GM12878 (cell line): ENCODE measurements around the gene SLCO2B1. TPM values are rescaled to one million over a fixed set of nuclear protein-coding genes. Genes with fewer than 3 reads are reported as not detected.

Experiments used
- ATAC-seq: fragments of 200-7000 bp; cut with Tn5 transposase; 3 replicates; pipeline ENCODE4 v1.9.1; 2020; ENCODE audit warnings: mild to moderate bottlenecking, moderate library complexity
- BruUV-seq: library from RNA; stranded (reverse); fragments of 400-500 nt; replicated peaks from 2 replicates; lab custom pipeline; 2021; lab: Mats Ljungman, UMichigan
- CTCF ChIA-PET: fragments of 300-600 bp; sonication (Branson Sonifier 250); formaldehyde crosslinking; extraction: SDS; loops from one replicate; lab custom pipeline; 2021; ENCODE audit warnings: inconsistent platforms; lab: Yijun Ruan, JAX
- POLR2A ChIA-PET: fragments of 350-600 bp; formaldehyde crosslinking; extraction: SDS; loops from one replicate; lab custom pipeline; 2021; ENCODE audit warnings: inconsistent platforms; lab: Charles Lee
- RAD21 ChIA-PET: fragments of 300-600 bp; sonication (Branson Sonifier 250); formaldehyde crosslinking; loops from one replicate; lab custom pipeline; 2023; ENCODE audit warnings: antibody characterized with exemption; ENCODE audit not compliant: unreplicated experiment; lab: Charles Lee
- SMC1A ChIA-PET: fragments of 300-600 bp; sonication (Branson Sonifier 250); formaldehyde crosslinking; loops from one replicate; lab custom pipeline; 2023; ENCODE audit not compliant: unreplicated experiment, uncharacterized antibody; lab: Charles Lee
- DNase-seq: peaks from one replicate; pipeline ENCODE4 v3.0.0-alpha.2; 2011; ENCODE audit warnings: low read depth, low spot score
- FAIRE-seq: peaks from 3 replicates; lab custom pipeline; 2011; peaks lifted over from hg19 to GRCh38; lab: Jason Lieb, UNC
- H2AFZ ChIP-seq: 2 replicates; pipeline ENCODE4 v1.6.0; 2011; ENCODE audit warnings: low read depth, low read length, control low read depth; ENCODE audit not compliant: control insufficient read depth
- H3K27ac ChIP-seq: 2 replicates; pipeline ENCODE4 v1.5.1; 2011; ENCODE audit warnings: control low read depth; ENCODE audit not compliant: control insufficient read depth, insufficient read depth
- H3K27me3 ChIP-seq, 2 experiments: replicated peaks in 1 of 2; 2 replicates each; pipeline versions ENCODE4 v1.6.0 to v1.6.1; 2011; ENCODE audit warnings: low read length in 1 of 2; ENCODE audit not compliant: control insufficient read depth in 2 of 2, insufficient read depth in 2 of 2
- H3K36me3 ChIP-seq, 2 experiments: 2 replicates each; pipeline ENCODE4 v1.5.1; 2011; ENCODE audit warnings: low read length in 1 of 2; ENCODE audit not compliant: control insufficient read depth in 2 of 2, insufficient read depth in 2 of 2
- H3K4me1 ChIP-seq: 2 replicates; pipeline ENCODE4 v1.6.1; 2011; ENCODE audit warnings: mild to moderate bottlenecking, low read length, moderate library complexity, mixed read lengths; ENCODE audit not compliant: control insufficient read depth, insufficient read depth
- H3K4me2 ChIP-seq: 2 replicates; pipeline ENCODE4 v1.6.0; 2011; ENCODE audit warnings: control low read depth; ENCODE audit not compliant: control insufficient read depth, insufficient read depth
- H3K4me3 ChIP-seq: fragments of 200-600 bp; sonication (generic); 2 replicates; pipeline ENCODE4 v1.5.1; 2016
- H3K79me2 ChIP-seq: 2 replicates; pipeline ENCODE4 v1.6.0; 2011; ENCODE audit warnings: low read length; ENCODE audit not compliant: control insufficient read depth, insufficient read depth
- H3K9ac ChIP-seq: 2 replicates; pipeline ENCODE4 v1.8.0; 2011; ENCODE audit warnings: low read length, control low read depth, mixed read lengths; ENCODE audit not compliant: control insufficient read depth, insufficient read depth
- H3K9me3 ChIP-seq: replicated peaks from 3 replicates; pipeline ENCODE4 v1.5.1; 2011; ENCODE audit warnings: mild to moderate bottlenecking, low read length; ENCODE audit not compliant: control insufficient read depth, insufficient read depth
- H4K20me1 ChIP-seq: 2 replicates; pipeline ENCODE4 v1.6.0; 2011; ENCODE audit not compliant: control insufficient read depth, insufficient read depth
- EGR1 ChIP-seq, 2 experiments: IDR thresholded peaks; 1 replicate in 1 of 2; 2 replicates in 1 of 2; pipeline ENCODE4 v1.6.1; 2011 to 2012; ENCODE audit warnings: low read depth in 2 of 2, low read length in 2 of 2, borderline replicate concordance in 1 of 2, mild to moderate bottlenecking in 1 of 2, moderate library complexity in 1 of 2
- FOXK2 ChIP-seq: fragments of 450-650 bp; IDR thresholded peaks from 2 replicates; pipeline ENCODE4 v1.6.1; 2017; ENCODE audit warnings: mild to moderate bottlenecking, moderate library complexity
- MAX ChIP-seq: IDR thresholded peaks from 2 replicates; pipeline ENCODE4 v1.6.1; 2012; ENCODE audit warnings: low read depth, low read length, improper control_type of control experiment
- MTA2 ChIP-seq: fragments of 450-650 bp; IDR thresholded peaks from 2 replicates; pipeline ENCODE4 v1.6.1; 2016; ENCODE audit warnings: low read depth, mild to moderate bottlenecking, moderate library complexity
- NFIC ChIP-seq: IDR thresholded peaks from 2 replicates; pipeline ENCODE4 v1.6.1; 2012; ENCODE audit warnings: low read depth, mild to moderate bottlenecking, inconsistent platforms, low read length, moderate library complexity
- POLR2AphosphoS5 ChIP-seq: IDR thresholded peaks from 2 replicates; pipeline ENCODE4 v1.6.1; 2011; ENCODE audit warnings: mild to moderate bottlenecking, low read length, inconsistent platforms
- RAD51 ChIP-seq: fragments of 450-650 bp; IDR thresholded peaks from 2 replicates; pipeline ENCODE4 v1.6.1; 2016; ENCODE audit warnings: moderate library complexity, mild to moderate bottlenecking, inconsistent platforms
- RFX5 ChIP-seq: IDR thresholded peaks from 2 replicates; pipeline ENCODE4 v1.6.1; 2011; ENCODE audit warnings: low read depth, low read length, improper control_type of control experiment
- SRF ChIP-seq, 2 experiments: IDR thresholded peaks; 2 replicates each; pipeline ENCODE4 v1.6.1; 2011; ENCODE audit warnings: low read depth in 2 of 2, low read length in 2 of 2, mild to moderate bottlenecking in 1 of 2, moderate library complexity in 1 of 2
- TAF1 ChIP-seq: IDR thresholded peaks from 2 replicates; pipeline ENCODE4 v1.6.1; 2011; ENCODE audit warnings: mild to moderate bottlenecking, low read depth, low read length, borderline replicate concordance
- TCF12 ChIP-seq: IDR thresholded peaks from 2 replicates; pipeline ENCODE4 v1.6.1; 2011; ENCODE audit warnings: low read depth, mild to moderate bottlenecking, low read length
- ZNF274 ChIP-seq: IDR thresholded peaks from one replicate; pipeline ENCODE4 v1.8.0; 2011; ENCODE audit not compliant: insufficient read length, insufficient read depth
- WGBS: methylation state at CpG from one replicate; pipeline ENCODE4 v1.1.6; 2016; ENCODE audit warnings: low lambda C conversion rate; ENCODE audit not compliant: insufficient replicate concordance, insufficient coverage; ENCODE audit errors: missing lambda C conversion rate; 5-methylcytosine and 5-hydroxymethylcytosine counted together
- in situ Hi-C: fragments of 300-500 bp; cut with MboI; formaldehyde crosslinking; loops from 9 replicates; pipeline ENCODE4 v1.14.3; 2018; ENCODE audit warnings: mixed read lengths
- intact Hi-C: fragments of 100-400 bp; cut with micrococcal nuclease; formaldehyde crosslinking; loops from one replicate; pipeline ENCODE4 v1.14.2; 2022; ENCODE audit not compliant: unreplicated experiment
- polyA plus RNA-seq, 11 experiments: library from polyadenylated mRNA; depleted of rRNA in 4 of 11; unstranded in 6 of 11; stranded (reverse) in 5 of 11; fragments of >200 nt; fragmentation: Nextera tagmentation in 4 of 11; fragmentation: Illumina TruSeq in 1 of 11; extraction: Ambion mirVana in 4 of 11; extraction: Trizol in 1 of 11; gene quantifications; 1 replicate in 1 of 11; 2 replicates in 10 of 11; pipeline versions ENCODE4 v1.2.1 to v1.2.3, GENCODE V29; 2011 to 2016; ENCODE audit warnings: inconsistent platforms in 2 of 11, missing spikeins in 2 of 11, low read depth in 1 of 11
- total RNA-seq, 4 experiments: library from RNA; depleted of rRNA in 3 of 4; stranded (reverse); fragments of >200 nt in 3 of 4; fragmentation: Illumina TruSeq in 1 of 4; extraction: Trizol in 1 of 4; gene quantifications; 2 replicates each; pipeline versions ENCODE4 v1.2.1 to v1.2.3, GENCODE V29; 2013 to 2021
- TF ChIP-seq, protein P1 (sequence below): fragments of 450-650 bp; IDR thresholded peaks from 2 replicates; pipeline ENCODE4 v1.6.1; 2018; ENCODE audit warnings: mild to moderate bottlenecking, low read depth, moderate library complexity; ENCODE audit not compliant: partially characterized antibody

SLCO2B1 gene
- total and polyA plus RNA-seq, 10 of the 15 experiments (the other 5 are each of a cell fraction or from before 2014, with no cell fraction given), result 0.05 to 3.5 (median 0.93) TPM; not detected in 2

GRCh38 chr11:75170516-75171201 lies 19.8 kb downstream of the SLCO2B1 start:
- Histone ChIP-seq H3K4me3 (no peak overlapping the region), H3K9ac (no peak overlapping the region), H3K79me2 (no peaks in the 10 kb centered on the region), H3K4me1 (no peaks in the 10 kb centered on the region), H3K4me2 (no peak overlapping the region), H3K27ac (no peak overlapping the region), H4K20me1 (no peaks in the 10 kb centered on the region), H3K36me3 (no peaks in the 10 kb centered on the region), H3K9me3 (no peaks in the 10 kb centered on the region), H2AFZ (no peak overlapping the region), H3K27me3 (no peaks in the 10 kb centered on the region)
- in situ Hi-C loops, result no loop called here
- ChIA-PET CTCF (interaction anchor here (0.8 to 1.7 kb wide), 2 partner anchors 31 to 34 kb away, joined by 3 to 4 read pairs; no protein-coding TSS in a partner anchor), POLR2A (no interaction called here), SMC1A (no interaction called here), RAD21 (no interaction called here)
- BruUV-seq, result no TSS peak
- no peak for TF ChIP-seq RFX5
- TF ChIP-seq ZNF274, result no peak
- TF ChIP-seq TAF1, result no peak
- no peak for TF ChIP-seq TCF12
- no peak for TF ChIP-seq MAX
- no peak for TF ChIP-seq MTA2
- no peak for TF ChIP-seq NFIC
- intact Hi-C loops, result no loop called here
- WGBS, result 23% methylated on average over 18 of the region's 18 CpGs
- ATAC-seq (no peak), FAIRE-seq (no peak), DNase-seq (no peak)

DNA sequence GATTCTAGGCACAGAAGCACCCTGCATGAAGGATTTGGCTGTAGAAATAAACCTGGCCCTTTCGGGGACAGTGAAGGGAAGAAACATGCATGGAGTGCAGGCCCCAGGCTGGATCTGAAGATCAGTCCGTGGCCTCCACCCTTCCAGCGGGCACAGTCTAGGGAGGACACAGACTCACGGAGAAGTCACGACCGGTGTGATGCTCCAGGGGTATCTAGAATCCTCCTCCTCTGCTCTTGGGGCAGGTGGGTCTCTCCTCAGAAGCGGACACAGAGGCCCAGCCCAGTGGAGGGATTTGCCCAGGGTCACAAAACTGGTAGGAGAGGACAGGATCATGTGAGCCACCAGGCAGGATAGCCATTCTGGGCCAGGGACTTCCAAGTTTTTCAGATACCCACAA lies 22.4 kb downstream of the SLCO2B1 start:
- RAD21 ChIA-PET, result no interaction called here
- no peak for DNase-seq
- no peak overlapping the region for H3K4me2 ChIP-seq
- H3K4me1 ChIP-seq, result no peaks in the 10 kb centered on the region
- CTCF ChIA-PET, result interaction anchor here (1.6 kb wide), 1 partner anchor 33 kb away, joined by 4 read pairs; no protein-coding TSS in a partner anchor
- no TSS peak for BruUV-seq
- H3K9me3 ChIP-seq, result no peaks in the 10 kb centered on the region
- no peak overlapping the region for H2AFZ ChIP-seq
- FAIRE-seq, result no peak
- no peaks in the 10 kb centered on the region for H4K20me1 ChIP-seq
- H3K4me3 ChIP-seq, result no peak overlapping the region
- in situ Hi-C loops, result no loop called here
- SMC1A ChIA-PET, result no interaction called here
- no peaks in the 10 kb centered on the region for H3K79me2 ChIP-seq
- no peak for ATAC-seq
- 41% methylated on average over 7 of the region's 7 CpGs for WGBS
- no peaks in the 10 kb centered on the region for H3K27me3 ChIP-seq
- no peak overlapping the region for H3K27ac ChIP-seq
- intact Hi-C loops, result no loop called here
- POLR2A ChIA-PET, result no interaction called here
- no peak overlapping the region for H3K9ac ChIP-seq
- no peaks in the 10 kb centered on the region for H3K36me3 ChIP-seq
- TF ChIP-seq, protein P1, sequence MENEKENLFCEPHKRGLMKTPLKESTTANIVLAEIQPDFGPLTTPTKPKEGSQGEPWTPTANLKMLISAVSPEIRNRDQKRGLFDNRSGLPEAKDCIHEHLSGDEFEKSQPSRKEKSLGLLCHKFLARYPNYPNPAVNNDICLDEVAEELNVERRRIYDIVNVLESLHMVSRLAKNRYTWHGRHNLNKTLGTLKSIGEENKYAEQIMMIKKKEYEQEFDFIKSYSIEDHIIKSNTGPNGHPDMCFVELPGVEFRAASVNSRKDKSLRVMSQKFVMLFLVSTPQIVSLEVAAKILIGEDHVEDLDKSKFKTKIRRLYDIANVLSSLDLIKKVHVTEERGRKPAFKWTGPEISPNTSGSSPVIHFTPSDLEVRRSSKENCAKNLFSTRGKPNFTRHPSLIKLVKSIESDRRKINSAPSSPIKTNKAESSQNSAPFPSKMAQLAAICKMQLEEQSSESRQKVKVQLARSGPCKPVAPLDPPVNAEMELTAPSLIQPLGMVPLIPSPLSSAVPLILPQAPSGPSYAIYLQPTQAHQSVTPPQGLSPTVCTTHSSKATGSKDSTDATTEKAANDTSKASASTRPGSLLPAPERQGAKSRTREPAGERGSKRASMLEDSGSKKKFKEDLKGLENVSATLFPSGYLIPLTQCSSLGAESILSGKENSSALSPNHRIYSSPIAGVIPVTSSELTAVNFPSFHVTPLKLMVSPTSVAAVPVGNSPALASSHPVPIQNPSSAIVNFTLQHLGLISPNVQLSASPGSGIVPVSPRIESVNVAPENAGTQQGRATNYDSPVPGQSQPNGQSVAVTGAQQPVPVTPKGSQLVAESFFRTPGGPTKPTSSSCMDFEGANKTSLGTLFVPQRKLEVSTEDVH, result no peak
- TF ChIP-seq RAD51, result no peak
- TF ChIP-seq POLR2AphosphoS5, result no peak
- no peak for TF ChIP-seq FOXK2
- TF ChIP-seq EGR1 (IDR thresholded peaks at IDR 0.05; ENCODE audit: borderline replicate concordance in 1 of 2, low read depth in 2 of 2, low read length in 2 of 2), result no peak
- TF ChIP-seq SRF (IDR thresholded peaks at IDR 0.05; ENCODE audit: low read depth in 2 of 2, low read length in 2 of 2), result no peak
